ENCODE results near the gene SIRT2.

Gene SIRT2

DNA sequence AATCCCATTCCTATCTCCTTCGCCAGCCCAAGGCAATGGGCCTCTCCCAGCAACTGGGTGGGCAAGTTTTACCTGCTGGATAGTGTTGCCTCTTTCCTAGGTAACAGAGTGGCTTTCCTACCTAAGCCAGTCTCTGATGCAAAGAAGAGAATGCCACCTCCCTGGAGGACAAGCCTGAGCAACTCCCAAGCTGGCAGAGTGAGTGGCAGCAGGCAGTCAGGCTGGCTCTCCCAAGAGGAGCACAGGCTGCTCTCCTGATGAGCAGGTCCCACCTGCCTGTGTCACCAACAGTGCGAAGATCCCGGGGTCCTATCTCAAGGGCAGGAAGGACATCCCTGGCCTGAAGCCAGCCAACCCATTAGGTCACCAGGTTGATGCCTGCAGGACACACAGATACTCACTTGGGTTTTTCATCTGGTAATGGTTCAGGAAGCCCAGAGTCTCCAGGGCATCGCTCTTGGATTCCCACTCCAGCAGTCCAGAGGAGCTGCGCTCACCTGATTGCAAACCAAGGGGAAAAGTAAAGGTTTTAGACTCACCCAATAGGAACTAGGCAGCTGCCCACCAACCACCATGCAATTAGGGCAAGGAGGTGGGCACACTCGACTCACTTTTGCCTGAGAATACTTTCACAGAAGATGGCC lies 62.3 kb downstream of the SIRT2 start:
- TF ChIP-seq ZNF600 (tag by site-specific recombination; IDR thresholded peaks at IDR 0.05), result peak; percentile 59; the same call in 1 of the 2 replicates
- TF ChIP-seq ZNF10 (tag by site-specific recombination; IDR thresholded peaks at IDR 0.05), result peak; percentile 27; the same call in 1 of the 2 replicates
- TF ChIP-seq ZNF560 (tag by site-specific recombination; IDR thresholded peaks at IDR 0.05; ENCODE audit: borderline replicate concordance), result no peak
- no peak for TF ChIP-seq ZNF664 (tag by site-specific recombination; IDR thresholded peaks at IDR 0.05)
- TF ChIP-seq ZNF37A (tag by site-specific recombination; IDR thresholded peaks at IDR 0.05), result no peak
- peak; percentile 86 for TF ChIP-seq ZNF335 (tag by site-specific recombination; conservative IDR thresholded peaks at IDR 0.05)
- TF ChIP-seq, protein P1, sequence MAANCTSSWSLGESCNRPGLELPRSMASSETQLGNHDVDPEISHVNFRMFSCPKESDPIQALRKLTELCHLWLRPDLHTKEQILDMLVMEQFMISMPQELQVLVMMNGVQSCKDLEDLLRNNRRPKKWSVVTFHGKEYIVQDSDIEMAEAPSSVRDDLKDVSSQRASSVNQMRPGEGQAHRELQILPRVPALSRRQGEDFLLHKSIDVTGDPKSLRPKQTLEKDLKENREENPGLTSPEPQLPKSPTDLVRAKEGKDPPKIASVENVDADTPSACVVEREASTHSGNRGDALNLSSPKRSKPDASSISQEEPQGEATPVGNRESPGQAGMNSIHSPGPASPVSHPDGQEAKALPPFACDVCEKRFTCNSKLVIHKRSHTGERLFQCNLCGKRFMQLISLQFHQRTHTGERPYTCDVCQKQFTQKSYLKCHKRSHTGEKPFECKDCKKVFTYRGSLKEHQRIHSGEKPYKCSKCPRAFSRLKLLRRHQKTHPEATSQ (tag by site-specific recombination; IDR thresholded peaks at IDR 0.05), result no peak
- no peak for TF ChIP-seq ZNF248 (tag by site-specific recombination; IDR thresholded peaks at IDR 0.05)
- no peak for TF ChIP-seq SP3 (tag by site-specific recombination; IDR thresholded peaks at IDR 0.05)
- TF ChIP-seq ZIC2 (tag by site-specific recombination; IDR thresholded peaks at IDR 0.05), result peak; percentile 77
- TF ChIP-seq, protein P2, sequence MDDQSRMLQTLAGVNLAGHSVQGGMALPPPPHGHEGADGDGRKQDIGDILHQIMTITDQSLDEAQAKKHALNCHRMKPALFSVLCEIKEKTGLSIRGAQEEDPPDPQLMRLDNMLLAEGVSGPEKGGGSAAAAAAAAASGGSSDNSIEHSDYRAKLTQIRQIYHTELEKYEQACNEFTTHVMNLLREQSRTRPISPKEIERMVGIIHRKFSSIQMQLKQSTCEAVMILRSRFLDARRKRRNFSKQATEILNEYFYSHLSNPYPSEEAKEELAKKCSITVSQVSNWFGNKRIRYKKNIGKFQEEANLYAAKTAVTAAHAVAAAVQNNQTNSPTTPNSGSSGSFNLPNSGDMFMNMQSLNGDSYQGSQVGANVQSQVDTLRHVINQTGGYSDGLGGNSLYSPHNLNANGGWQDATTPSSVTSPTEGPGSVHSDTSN (CRISPR knock-in tag; IDR thresholded peaks at IDR 0.05), result no peak
- TF ChIP-seq TRIM28 (IDR thresholded peaks at IDR 0.05; ENCODE audit: borderline replicate concordance, low read length), result no peak
- TF ChIP-seq ZBTB17 (tag by site-specific recombination; IDR thresholded peaks at IDR 0.05), result peak; percentile 48
- TF ChIP-seq ZBTB7A (tag by site-specific recombination; IDR thresholded peaks at IDR 0.05; ENCODE audit: low read depth), result no peak
- no peak for TF ChIP-seq ZSCAN30 (tag by site-specific recombination; IDR thresholded peaks at IDR 0.05)
- TF ChIP-seq ZNF529 (tag by site-specific recombination; IDR thresholded peaks at IDR 0.05; ENCODE audit: insufficient replicate concordance), result no peak
- TF ChIP-seq, protein P3, sequence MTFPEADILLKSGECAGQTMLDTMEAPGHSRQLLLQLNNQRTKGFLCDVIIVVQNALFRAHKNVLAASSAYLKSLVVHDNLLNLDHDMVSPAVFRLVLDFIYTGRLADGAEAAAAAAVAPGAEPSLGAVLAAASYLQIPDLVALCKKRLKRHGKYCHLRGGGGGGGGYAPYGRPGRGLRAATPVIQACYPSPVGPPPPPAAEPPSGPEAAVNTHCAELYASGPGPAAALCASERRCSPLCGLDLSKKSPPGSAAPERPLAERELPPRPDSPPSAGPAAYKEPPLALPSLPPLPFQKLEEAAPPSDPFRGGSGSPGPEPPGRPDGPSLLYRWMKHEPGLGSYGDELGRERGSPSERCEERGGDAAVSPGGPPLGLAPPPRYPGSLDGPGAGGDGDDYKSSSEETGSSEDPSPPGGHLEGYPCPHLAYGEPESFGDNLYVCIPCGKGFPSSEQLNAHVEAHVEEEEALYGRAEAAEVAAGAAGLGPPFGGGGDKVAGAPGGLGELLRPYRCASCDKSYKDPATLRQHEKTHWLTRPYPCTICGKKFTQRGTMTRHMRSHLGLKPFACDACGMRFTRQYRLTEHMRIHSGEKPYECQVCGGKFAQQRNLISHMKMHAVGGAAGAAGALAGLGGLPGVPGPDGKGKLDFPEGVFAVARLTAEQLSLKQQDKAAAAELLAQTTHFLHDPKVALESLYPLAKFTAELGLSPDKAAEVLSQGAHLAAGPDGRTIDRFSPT (tag by site-specific recombination; IDR thresholded peaks at IDR 0.05), result 0 out of 2 replicates have a peak, but pooled peaks have one; percentile 8
- Histone ChIP-seq H3K36me3 (ENCODE audit: control insufficient read depth in 2 of 2, insufficient read depth in 1 of 2, low read length in 2 of 2) (peaks cover 69 to 73% of the 10 kb centered on the region in 2 experiments), H3K4me3 (ENCODE audit: low read depth, low read length) (no peak overlapping the region), H3K4me1 (ENCODE audit: control insufficient read depth, insufficient read depth, low read length) (peaks cover 13% of the 10 kb centered on the region), H3K27ac (ENCODE audit: extremely low read depth, low read depth, low read length) (peak overlapping the region; percentile 63), H3K9me3 (ENCODE audit: control insufficient read depth, insufficient read depth, low read depth, low read length) (no peaks in the 10 kb centered on the region)
- ChIA-PET CTCF (interaction anchor here (0.6 to 1.2 kb wide), 6 partner anchors 50 to 432 kb away, joined by 3 to 6 read pairs (median 3); no protein-coding TSS in a partner anchor), POLR2A (interaction anchor here (1.2 to 4.6 kb wide), 4 partner anchors 11 to 93 kb away, joined by 3 to 67 read pairs (median 6); partner anchors contain the start of genes HNRNPL, MRPS12 and SARS2)

GRCh38 chr19:38836159-38836982 lies 63.0 kb downstream of the SIRT2 start:
- POLR2A ChIA-PET, result interaction anchor here (0.7 to 7.4 kb wide), 8 partner anchors 10 to 306 kb away, joined by 3 to 159 read pairs (median 4); partner anchors contain the start of genes HNRNPL, NFKBIB and SIRT2
- Histone ChIP-seq H3K36me3 (ENCODE audit: control insufficient read depth in 2 of 2, insufficient read depth in 1 of 2, low read length in 2 of 2) (peaks cover 61 to 66% of the 10 kb centered on the region in 2 experiments), H3K27ac (ENCODE audit: extremely low read depth, low read depth, low read length) (peak overlapping the region; percentile 63), H3K4me3 (ENCODE audit: low read depth, low read length) (no peak overlapping the region), H3K9me3 (ENCODE audit: control insufficient read depth, insufficient read depth, low read depth, low read length) (no peaks in the 10 kb centered on the region), H3K4me1 (ENCODE audit: control insufficient read depth, insufficient read depth, low read length) (peaks cover 15% of the 10 kb centered on the region)
- CTCF ChIA-PET, result interaction anchor here (1.2 kb wide), 2 partner anchors 88 to 198 kb away, joined by 3 read pairs; no protein-coding TSS in a partner anchor
- TF ChIP-seq ZNF266 (tag by site-specific recombination; IDR thresholded peaks at IDR 0.05; ENCODE audit: low read depth) (no peak), ZNF677 (tag by site-specific recombination; IDR thresholded peaks at IDR 0.05) (0 out of 2 replicates have a peak, but pooled peaks have one; percentile 0), ATF2 (tag by site-specific recombination; IDR thresholded peaks at IDR 0.05; ENCODE audit: low read depth) (no peak), ZNF513 (tag by site-specific recombination; IDR thresholded peaks at IDR 0.05) (no peak)
